GM21447 (cell line): ENCODE data around the gene ADRM1.

Source experiments
- ATAC-seq: cut with Tn5 transposase; IDR thresholded peaks from one replicate; pipeline ENCODE4 v1.9.1; 2021; ENCODE audit not compliant: unreplicated experiment

The ADRM1 gene

GRCh38 chr20:62321975-62322374, 19.2 kb downstream of the ADRM1 start:
- ATAC-seq, result no peak

- ATAC-seq, result no peak
These were observed 19.8 kb downstream of the ADRM1 start for GRCh38 chr20:62322492-62323041.

GRCh38 chr20:62323146-62323979, 20.6 kb downstream of the ADRM1 start:
- ATAC-seq, result no peak

- ATAC-seq, result no peak
These were observed 21.4 kb downstream of the ADRM1 start for GRCh38 chr20:62323980-62324906.

GRCh38 chr20:62325172-62325905, 22.5 kb downstream of the ADRM1 start:
- no peak for ATAC-seq

- no peak for ATAC-seq
These were observed 23.8 kb downstream of the ADRM1 start for GRCh38 chr20:62326559-62326958.

GRCh38 chr20:62326959-62327725, 24.3 kb downstream of the ADRM1 start:
- no peak for ATAC-seq

GRCh38 chr20:62327726-62328495, 25.1 kb downstream of the ADRM1 start:
- no peak for ATAC-seq

GRCh38 chr20:62328684-62329388, 26.0 kb downstream of the ADRM1 start:
- ATAC-seq, result no peak

- no peak for ATAC-seq
These were observed 26.9 kb downstream of the ADRM1 start for GRCh38 chr20:62329389-62330377.

GRCh38 chr20:62330576-62331317, 27.9 kb downstream of the ADRM1 start:
- ATAC-seq, result no peak

GRCh38 chr20:62331347-62331746, 28.6 kb downstream of the ADRM1 start:
- ATAC-seq, result no peak

- ATAC-seq, result no peak
These were observed 29.6 kb downstream of the ADRM1 start for GRCh38 chr20:62332421-62332820.

- no peak for ATAC-seq
These were observed 30.4 kb downstream of the ADRM1 start for GRCh38 chr20:62332989-62333819.

- ATAC-seq, result no peak
These were observed 31.2 kb downstream of the ADRM1 start for GRCh38 chr20:62333820-62334595.
